Smooth muscle cell (in vitro differentiated cells): ENCODE data around the gene PCDHGA3. TPM values are rescaled to one million over a fixed set of nuclear protein-coding genes. Genes with fewer than 3 reads are reported as not detected.

ENCODE experiments used
- DNase-seq: peaks from one replicate; lab custom pipeline; 2025; ENCODE audit not compliant: unreplicated experiment; lab: John Stamatoyannopoulos, UW
- H2AFZ ChIP-seq: fragments of 200-600 bp; sonication (generic); 2 replicates; pipeline ENCODE4 v1.6.0; 2016; ENCODE audit warnings: antibody characterized with exemption, low read depth, mild to moderate bottlenecking
- H3F3A ChIP-seq: fragments of 200-600 bp; sonication (generic); 2 replicates; pipeline ENCODE4 v1.6.0; 2017; ENCODE audit warnings: antibody characterized with exemption, low read depth
- H3K27ac ChIP-seq: fragments of 200-600 bp; sonication (generic); 2 replicates; pipeline ENCODE4 v1.5.1; 2016; ENCODE audit warnings: low read depth, mild to moderate bottlenecking
- H3K27me3 ChIP-seq: fragments of 200-600 bp; sonication (generic); 2 replicates; pipeline ENCODE4 v1.6.1; 2016; ENCODE audit warnings: low read depth, mild to moderate bottlenecking
- H3K36me3 ChIP-seq: fragments of 200-600 bp; sonication (generic); 2 replicates; pipeline ENCODE4 v1.5.1; 2016; ENCODE audit warnings: low read depth
- H3K4me1 ChIP-seq: fragments of 200-600 bp; sonication (generic); 2 replicates; pipeline ENCODE4 v1.5.1; 2016; ENCODE audit warnings: low read depth
- H3K4me2 ChIP-seq: fragments of 200-600 bp; sonication (generic); 2 replicates; pipeline ENCODE4 v1.6.0; 2016; ENCODE audit warnings: mild to moderate bottlenecking
- H3K4me3 ChIP-seq: fragments of 200-600 bp; sonication (generic); 2 replicates; pipeline ENCODE4 v1.5.1; 2016; ENCODE audit warnings: mild to moderate bottlenecking
- H3K79me2 ChIP-seq: fragments of 200-600 bp; sonication (generic); 2 replicates; pipeline ENCODE4 v1.6.0; 2016; ENCODE audit warnings: low read depth, mild to moderate bottlenecking
- H3K9ac ChIP-seq: fragments of 200-600 bp; sonication (generic); 2 replicates; pipeline ENCODE4 v1.6.0; 2016; ENCODE audit warnings: low read depth
- H3K9me3 ChIP-seq: fragments of 200-600 bp; sonication (generic); replicated peaks from 2 replicates; pipeline ENCODE4 v1.5.1; 2016; ENCODE audit warnings: low read depth
- H4K20me1 ChIP-seq: fragments of 200-600 bp; sonication (generic); 2 replicates; pipeline ENCODE4 v1.6.0; 2016; ENCODE audit warnings: low read depth
- CTCF ChIP-seq: fragments of 200-600 bp; sonication (generic); IDR thresholded peaks from 2 replicates; pipeline ENCODE4 v1.5.1; 2017; ENCODE audit warnings: borderline replicate concordance, mild to moderate bottlenecking, antibody characterized with exemption; ENCODE audit not compliant: insufficient read depth, poor library complexity, severe bottlenecking
- WGBS: methylation state at CpG from one replicate; pipeline ENCODE4 v1.1.7; 2016; ENCODE audit warnings: low lambda C conversion rate; 5-methylcytosine and 5-hydroxymethylcytosine counted together
- polyA plus RNA-seq: library from polyadenylated mRNA; unstranded; fragments of >200 nt; fragmentation: Nextera tagmentation; extraction: Ambion mirVana; gene quantifications from 2 replicates; pipeline ENCODE4 v1.2.1, GENCODE V29; 2016
- total RNA-seq: library from RNA; depleted of rRNA; stranded (reverse); fragments of >200 nt; gene quantifications from 2 replicates; pipeline ENCODE4 v1.2.3, GENCODE V29; 2014

The PCDHGA3 gene
- total and polyA plus RNA-seq, 2 experiments from 2014 or later: not detected

DNA sequence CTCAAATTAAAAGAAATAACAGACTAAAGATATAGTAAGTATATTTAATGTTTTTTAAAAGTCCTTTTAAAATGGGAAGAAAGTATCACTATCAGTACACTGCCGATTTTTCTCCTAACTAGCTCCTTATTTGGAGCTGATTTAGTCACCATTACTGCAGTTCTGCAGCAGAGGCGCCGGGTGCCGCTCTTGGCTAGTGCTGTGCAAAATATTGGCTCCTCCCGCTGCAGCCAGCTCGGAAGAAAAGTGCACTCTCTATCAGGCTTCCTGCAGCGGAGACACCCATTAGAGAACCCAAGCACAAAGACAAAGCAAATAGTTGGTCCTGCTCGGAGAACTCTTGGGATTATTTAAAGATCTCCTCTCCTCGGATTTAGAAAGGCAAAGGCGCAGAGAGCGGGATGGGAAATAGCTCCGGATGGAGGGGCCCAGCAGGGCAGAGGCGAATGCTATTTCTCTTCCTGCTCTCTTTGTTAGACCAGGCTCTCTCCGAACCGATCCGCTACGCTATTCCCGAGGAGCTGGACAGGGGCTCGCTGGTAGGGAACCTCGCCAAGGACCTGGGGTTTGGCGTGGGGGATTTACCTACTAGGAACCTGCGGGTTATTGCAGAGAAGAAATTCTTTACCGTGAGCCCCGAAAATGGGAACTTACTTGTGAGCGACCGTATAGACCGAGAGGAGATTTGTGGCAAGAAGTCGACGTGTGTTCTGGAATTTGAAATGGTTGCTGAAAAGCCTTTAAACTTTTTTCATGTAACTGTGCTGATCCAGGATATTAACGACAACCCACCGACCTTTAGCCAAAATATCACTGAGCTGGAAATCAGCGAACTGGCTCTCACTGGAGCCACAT, 26.6 kb downstream of the PCDHGA3 start, which contains the start of gene PCDHGB3:
TSS of gene PCDHGB3 (plus strand) at position 249 of the 855 bp plus-strand sequence. CDS start at position 402, 153 bp downstream.
- H3K9ac ChIP-seq: no peak within 1 kb of the TSS
- H2AFZ ChIP-seq: no peak within 1 kb of the TSS
- H3K27me3 ChIP-seq: no peaks in the 10 kb centered on the region
- no peak within 1 kb of the TSS for H3K27ac ChIP-seq
- H3K4me3 ChIP-seq: no peak within 1 kb of the TSS
- H3K36me3 ChIP-seq: no peaks in the 10 kb centered on the region
- no peaks in the 10 kb centered on the region for H4K20me1 ChIP-seq
- no peak for TF ChIP-seq CTCF
- H3K4me2 ChIP-seq: no peak within 1 kb of the TSS
- H3K4me1 ChIP-seq: no peaks in the 10 kb centered on the region
- no peaks in the 10 kb centered on the region for H3F3A ChIP-seq
- no peak for DNase-seq
- no peaks in the 10 kb centered on the region for H3K79me2 ChIP-seq
- WGBS: 89% methylated on average over 32 of the region's 32 CpGs
- peaks cover 15% of the 10 kb centered on the region for H3K9me3 ChIP-seq

DNA sequence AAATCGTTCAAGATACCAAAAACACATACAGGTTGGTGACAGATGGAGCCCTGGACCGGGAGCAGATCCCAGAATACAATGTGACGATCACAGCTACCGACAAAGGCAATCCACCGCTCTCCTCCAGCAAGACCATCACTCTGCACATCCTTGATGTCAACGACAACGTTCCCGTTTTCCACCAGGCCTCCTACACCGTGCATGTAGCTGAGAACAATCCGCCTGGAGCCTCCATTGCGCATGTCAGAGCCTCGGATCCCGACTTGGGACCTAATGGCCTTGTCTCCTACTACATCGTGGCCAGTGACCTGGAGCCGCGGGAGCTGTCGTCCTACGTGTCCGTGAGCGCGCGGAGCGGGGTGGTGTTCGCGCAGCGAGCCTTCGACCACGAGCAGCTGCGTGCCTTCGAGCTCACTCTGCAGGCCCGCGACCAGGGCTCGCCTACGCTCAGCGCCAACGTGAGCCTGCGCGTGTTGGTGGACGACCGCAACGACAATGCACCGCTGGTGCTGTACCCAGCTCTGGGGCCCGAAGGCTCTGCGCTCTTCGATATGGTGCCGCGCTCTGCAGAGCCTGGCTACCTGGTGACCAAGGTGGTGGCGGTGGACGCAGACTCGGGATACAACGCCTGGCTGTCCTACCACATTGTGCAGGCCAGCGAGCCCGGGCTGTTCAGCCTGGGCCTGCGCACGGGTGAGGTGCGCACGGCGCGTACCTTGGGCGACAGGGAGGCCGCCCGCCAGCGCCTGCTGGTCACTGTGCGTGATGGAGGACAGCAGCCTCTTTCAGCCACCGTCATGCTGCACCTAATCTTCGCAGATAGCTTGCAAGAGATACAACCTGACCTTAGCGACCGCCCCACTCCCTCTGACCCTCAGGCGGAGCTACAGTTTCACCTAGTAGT, 28.2 kb downstream of the PCDHGA3 start:
- Histone ChIP-seq H2AFZ (no peak overlapping the region), H3K79me2 (no peaks in the 10 kb centered on the region), H3K27ac (no peak overlapping the region), H3K27me3 (no peaks in the 10 kb centered on the region), H3K4me2 (no peak overlapping the region), H3K36me3 (no peaks in the 10 kb centered on the region), H3K9me3 (peaks cover 10% of the 10 kb centered on the region), H3F3A (no peaks in the 10 kb centered on the region), H3K4me1 (no peaks in the 10 kb centered on the region), H3K4me3 (no peak overlapping the region), H4K20me1 (no peaks in the 10 kb centered on the region), H3K9ac (no peak overlapping the region)
- no peak for DNase-seq
- WGBS: 96% methylated on average over 69 of the region's 69 CpGs
- no peak for TF ChIP-seq CTCF

DNA sequence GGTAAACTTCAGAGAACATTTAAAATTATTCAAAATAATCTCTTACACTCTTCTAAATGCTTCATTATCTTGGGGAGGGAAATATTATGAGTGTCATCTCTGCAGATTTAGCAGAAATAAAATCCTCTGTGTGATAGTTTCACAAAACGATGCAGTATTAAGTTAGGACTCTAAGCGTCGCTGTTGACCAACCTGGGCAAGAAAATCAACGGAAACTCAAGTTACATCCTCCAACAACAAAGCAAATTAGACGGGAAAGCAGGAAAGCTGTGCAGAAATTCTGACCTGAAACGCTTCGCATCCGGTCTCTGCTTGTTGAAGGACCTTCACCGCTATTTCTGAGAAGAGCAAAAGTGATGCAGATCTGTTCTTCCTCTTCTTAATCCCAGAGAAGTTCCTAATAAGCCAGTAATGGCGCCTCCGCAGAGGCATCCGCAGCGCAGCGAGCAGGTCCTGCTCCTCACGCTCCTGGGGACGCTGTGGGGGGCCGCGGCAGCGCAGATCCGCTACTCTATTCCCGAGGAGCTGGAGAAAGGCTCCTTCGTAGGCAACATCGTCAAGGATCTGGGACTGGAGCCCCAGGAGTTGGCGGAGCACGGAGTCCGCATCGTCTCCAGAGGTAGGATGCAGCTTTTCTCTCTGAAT, 30.2 kb downstream of the PCDHGA3 start, which contains the start of gene PCDHGA6:
TSS of gene PCDHGA6 (plus strand) at position 219 of the 645 bp plus-strand sequence. CDS start at position 412, 193 bp downstream.
- WGBS: 95% methylated on average over 27 of the region's 27 CpGs
- Histone ChIP-seq H3K79me2 (no peaks in the 10 kb centered on the region), H3K27me3 (no peaks in the 10 kb centered on the region), H3K9ac (no peak within 1 kb of the TSS), H3K9me3 (peaks cover 14% of the 10 kb centered on the region), H4K20me1 (no peaks in the 10 kb centered on the region), H3K36me3 (no peaks in the 10 kb centered on the region), H3F3A (no peaks in the 10 kb centered on the region), H3K4me2 (no peak within 1 kb of the TSS), H3K4me1 (no peaks in the 10 kb centered on the region), H2AFZ (no peak within 1 kb of the TSS), H3K4me3 (no peak within 1 kb of the TSS), H3K27ac (no peak within 1 kb of the TSS)
- no peak for TF ChIP-seq CTCF
- DNase-seq: no peak
